HEK293T (cell line): ENCODE data around the gene MGST2.

Experiments used
- CTCF ChIA-PET: fragments of 350-600 bp; formaldehyde crosslinking; extraction: SDS; loops from one replicate; lab custom pipeline; 2021; ENCODE audit warnings: antibody characterized with exemption, inconsistent platforms; lab: Yijun Ruan, JAX
- POLR2A ChIA-PET: fragments of 350-600 bp; formaldehyde crosslinking; extraction: SDS; loops from one replicate; lab custom pipeline; 2020; ENCODE audit warnings: antibody characterized with exemption, inconsistent platforms; lab: Yijun Ruan, JAX
- DNase-seq: peaks from one replicate; pipeline ENCODE4 v3.0.0; 2012; ENCODE audit warnings: mixed read lengths; ENCODE audit errors: extremely low spot score
- ARNT ChIP-seq: fragments of 450-650 bp; IDR thresholded peaks from 2 replicates; pipeline ENCODE4 v1.6.1; 2017; ENCODE audit warnings: mild to moderate bottlenecking
- BHLHE40 ChIP-seq: fragments of 450-650 bp; IDR thresholded peaks from 2 replicates; pipeline ENCODE4 v1.6.1; 2016; ENCODE audit warnings: mild to moderate bottlenecking, moderate library complexity, borderline replicate concordance
- CTBP1 ChIP-seq: fragments of 450-650 bp; IDR thresholded peaks from 2 replicates; pipeline ENCODE4 v1.6.1; 2016; ENCODE audit warnings: borderline replicate concordance
- ELF4 ChIP-seq: fragments of 450-650 bp; IDR thresholded peaks from 2 replicates; pipeline ENCODE4 v1.6.1; 2017; ENCODE audit warnings: antibody characterized with exemption
- FOXA1 ChIP-seq: fragments of 450-650 bp; IDR thresholded peaks from 2 replicates; pipeline ENCODE4 v1.6.1; 2016; ENCODE audit warnings: mild to moderate bottlenecking
- FOXK2 ChIP-seq: fragments of 450-650 bp; IDR thresholded peaks from 2 replicates; pipeline ENCODE4 v1.6.1; 2016; ENCODE audit warnings: mild to moderate bottlenecking
- FOXM1 ChIP-seq: fragments of 450-650 bp; IDR thresholded peaks from 2 replicates; pipeline ENCODE4 v1.6.1; 2017; ENCODE audit warnings: mild to moderate bottlenecking, borderline replicate concordance
- HDGF ChIP-seq: fragments of 450-650 bp; IDR thresholded peaks from 2 replicates; pipeline ENCODE4 v1.6.1; 2017; ENCODE audit warnings: antibody characterized with exemption, borderline replicate concordance
- L3MBTL2 ChIP-seq: fragments of 450-650 bp; conservative IDR thresholded peaks from 2 replicates; pipeline ENCODE4 v1.6.1; 2016; ENCODE audit warnings: mild to moderate bottlenecking
- LEF1 ChIP-seq: fragments of 450-650 bp; IDR thresholded peaks from 2 replicates; pipeline ENCODE4 v1.6.1; 2017; ENCODE audit warnings: mild to moderate bottlenecking, borderline replicate concordance
- NFRKB ChIP-seq: fragments of 450-650 bp; IDR thresholded peaks from 2 replicates; pipeline ENCODE4 v1.6.1; 2016; ENCODE audit warnings: mild to moderate bottlenecking, moderate library complexity
- PKNOX1 ChIP-seq: fragments of 450-650 bp; IDR thresholded peaks from 2 replicates; pipeline ENCODE4 v1.6.1; 2016
- SP1 ChIP-seq: fragments of 450-650 bp; IDR thresholded peaks from 2 replicates; pipeline ENCODE4 v1.6.1; 2017
- SUZ12 ChIP-seq: fragments of 450-650 bp; IDR thresholded peaks from 2 replicates; pipeline ENCODE4 v1.6.1; 2016; ENCODE audit warnings: mild to moderate bottlenecking
- TARDBP ChIP-seq: fragments of 450-650 bp; IDR thresholded peaks from 2 replicates; pipeline ENCODE4 v1.6.1; 2016
- ZNF384 ChIP-seq: fragments of 450-650 bp; IDR thresholded peaks from 2 replicates; pipeline ENCODE4 v1.6.1; 2016

The MGST2 gene

GRCh38 chr4:139642364-139642763 is 23.3 kb upstream of the MGST2 start:
- POLR2A ChIA-PET: no interaction called here
- DNase-seq: no peak
- CTCF ChIA-PET: interaction anchor here (1.7 to 3.5 kb wide), 2 partner anchors 9 to 14 kb away, joined by 7 to 13 read pairs; no protein-coding TSS in a partner anchor
- TF ChIP-seq FOXA1 (no peak), NFRKB (no peak), SP1 (no peak), HDGF (no peak), ARNT (no peak), CTBP1 (no peak), FOXM1 (no peak), LEF1 (no peak), TARDBP (no peak), BHLHE40 (no peak), PKNOX1 (no peak), FOXK2 (no peak), L3MBTL2 (no peak)

GRCh38 chr4:139643042-139643895 is 22.4 kb upstream of the MGST2 start:
- POLR2A ChIA-PET: no interaction called here
- CTCF ChIA-PET: interaction anchor here (0.8 to 3.5 kb wide), 3 partner anchors 8 to 13 kb away, joined by 3 to 13 read pairs (median 7); no protein-coding TSS in a partner anchor
- no peak for TF ChIP-seq L3MBTL2
- TF ChIP-seq CTBP1: no peak
- no peak for DNase-seq

- no peak for TF ChIP-seq TARDBP
- no peak for TF ChIP-seq BHLHE40
- TF ChIP-seq NFRKB: no peak
- TF ChIP-seq HDGF: no peak
- TF ChIP-seq SP1: no peak
- TF ChIP-seq ELF4: no peak
- no peak for TF ChIP-seq ZNF384
- TF ChIP-seq SUZ12: no peak
- CTCF ChIA-PET: interaction anchor here (1.2 to 1.5 kb wide), 3 partner anchors 12 to 17 kb away, joined by 3 to 7 read pairs (median 3); no protein-coding TSS in a partner anchor
- DNase-seq: no peak
- POLR2A ChIA-PET: interaction anchor here (1.4 kb wide), 1 partner anchor 11 kb away, joined by 3 read pairs; no protein-coding TSS in a partner anchor
These were observed 20.2 kb upstream of the MGST2 start for GRCh38 chr4:139645458-139645857.

- ChIA-PET POLR2A (no interaction called here), CTCF (interaction anchor here (0.5 kb wide), 1 partner anchor 9 kb away, joined by 3 read pairs; no protein-coding TSS in a partner anchor)
- TF ChIP-seq L3MBTL2: no peak
- TF ChIP-seq LEF1: no peak
- TF ChIP-seq BHLHE40: no peak
- no peak for TF ChIP-seq ELF4
- no peak for TF ChIP-seq TARDBP
- TF ChIP-seq ARNT: no peak
- TF ChIP-seq NFRKB: no peak
- no peak for TF ChIP-seq SP1
- no peak for TF ChIP-seq ZNF384
- no peak for TF ChIP-seq FOXM1
- TF ChIP-seq FOXK2: no peak
- no peak for TF ChIP-seq HDGF
- TF ChIP-seq CTBP1: no peak
- no peak for TF ChIP-seq PKNOX1
- no peak for TF ChIP-seq SUZ12
- DNase-seq: no peak
These were observed 18.4 kb upstream of the MGST2 start for GRCh38 chr4:139647184-139647583.

GRCh38 chr4:139647952-139648351 is 17.7 kb upstream of the MGST2 start:
- CTCF ChIA-PET: interaction anchor here (0.6 to 0.7 kb wide), 2 partner anchors 151 to 559 kb away, joined by 3 to 4 read pairs; no protein-coding TSS in a partner anchor
- TF ChIP-seq NFRKB: no peak
- no peak for TF ChIP-seq FOXM1
- TF ChIP-seq L3MBTL2: no peak
- no peak for TF ChIP-seq CTBP1
- no peak for TF ChIP-seq HDGF
- no peak for TF ChIP-seq FOXA1
- TF ChIP-seq ELF4: no peak
- TF ChIP-seq FOXK2: no peak
- TF ChIP-seq ZNF384: no peak
- TF ChIP-seq ARNT: no peak
- no peak for TF ChIP-seq BHLHE40
- no peak for TF ChIP-seq TARDBP
- no peak for TF ChIP-seq LEF1
- no peak for TF ChIP-seq SUZ12
- TF ChIP-seq PKNOX1: no peak
- TF ChIP-seq SP1: no peak
- no peak for DNase-seq
- POLR2A ChIA-PET: no interaction called here
